Brain pericyte (primary cell): Measurements from ENCODE around the gene KIF1C.
"Not testable (repeated sequence)": the region's sequence is repeated elsewhere in the genome, so short reads cannot be mapped to it uniquely, and the experiment has no call there.

Source experiments
- DNase-seq: peaks from one replicate; pipeline ENCODE4 v3.0.0-alpha.2; 2012; ENCODE audit warnings: low read depth, low spot score

KIF1C gene

DNA sequence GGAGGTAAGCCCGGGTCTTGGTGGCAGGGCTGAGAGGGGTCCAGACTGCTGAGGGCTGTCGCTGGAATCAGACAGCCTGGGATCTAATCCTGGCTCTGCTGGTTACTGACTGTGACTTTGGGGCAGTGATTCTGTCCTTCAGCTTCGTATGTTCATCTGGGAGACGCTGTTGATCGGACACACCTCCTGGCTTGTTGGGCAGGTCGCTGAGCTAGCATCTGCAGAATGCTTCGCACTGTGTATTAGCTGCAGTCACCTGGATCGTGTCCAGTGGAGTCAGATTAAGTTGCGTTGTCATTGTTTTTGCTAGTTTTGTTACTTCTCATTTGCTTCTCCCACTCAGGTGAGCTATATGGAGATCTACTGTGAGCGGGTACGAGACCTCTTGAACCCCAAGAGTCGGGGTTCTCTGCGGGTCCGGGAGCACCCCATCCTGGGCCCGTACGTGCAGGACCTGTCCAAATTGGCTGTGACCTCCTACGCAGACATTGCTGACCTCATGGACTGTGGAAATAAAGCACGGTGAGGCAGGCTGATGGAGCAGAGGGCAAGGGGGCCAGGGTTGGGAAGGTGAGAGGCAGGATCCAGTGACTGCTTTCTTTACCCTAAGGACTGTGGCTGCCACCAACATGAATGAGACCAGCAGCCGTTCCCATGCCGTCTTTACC is 4.5 kb downstream of the KIF1C start:
- DNase-seq = no peak

DNA sequence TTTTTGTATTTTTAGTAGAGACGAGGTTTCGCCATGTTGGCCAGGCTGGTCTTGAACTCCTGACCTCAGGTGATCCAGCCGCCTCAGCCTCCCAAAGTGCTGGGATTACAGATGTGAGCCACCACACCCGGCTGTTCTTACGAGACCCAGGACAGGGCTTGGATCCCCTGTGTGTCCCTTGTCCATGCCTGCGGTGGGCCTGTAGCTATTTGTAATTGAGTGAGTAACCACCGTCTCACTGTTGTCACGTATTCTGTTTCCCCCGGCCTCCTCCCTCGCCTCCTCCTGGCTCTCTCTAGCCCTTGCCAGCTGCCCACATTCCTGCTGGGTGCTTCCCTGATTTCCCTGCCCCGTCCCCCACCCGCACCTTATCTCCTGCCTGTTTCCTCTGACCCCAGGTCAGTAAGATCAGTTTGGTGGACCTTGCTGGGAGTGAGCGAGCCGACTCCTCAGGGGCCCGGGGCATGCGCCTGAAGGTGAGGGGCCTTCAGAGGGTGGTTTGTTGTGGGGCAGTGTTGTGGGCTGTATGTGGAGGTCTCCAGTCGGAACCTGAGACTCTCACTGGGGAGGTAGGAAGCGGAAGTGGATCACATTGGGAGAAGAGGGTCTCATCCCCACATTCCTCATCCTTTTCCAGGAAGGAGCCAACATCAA is 5.6 kb downstream of the KIF1C start:
- no peak for DNase-seq

- DNase-seq = no peak
Measured at GRCh38 chr17:5011928-5012327, 14.2 kb downstream of the KIF1C start.

- no peak for DNase-seq
Measured at GRCh38 chr17:5014357-5014756, 16.6 kb downstream of the KIF1C start.

DNA sequence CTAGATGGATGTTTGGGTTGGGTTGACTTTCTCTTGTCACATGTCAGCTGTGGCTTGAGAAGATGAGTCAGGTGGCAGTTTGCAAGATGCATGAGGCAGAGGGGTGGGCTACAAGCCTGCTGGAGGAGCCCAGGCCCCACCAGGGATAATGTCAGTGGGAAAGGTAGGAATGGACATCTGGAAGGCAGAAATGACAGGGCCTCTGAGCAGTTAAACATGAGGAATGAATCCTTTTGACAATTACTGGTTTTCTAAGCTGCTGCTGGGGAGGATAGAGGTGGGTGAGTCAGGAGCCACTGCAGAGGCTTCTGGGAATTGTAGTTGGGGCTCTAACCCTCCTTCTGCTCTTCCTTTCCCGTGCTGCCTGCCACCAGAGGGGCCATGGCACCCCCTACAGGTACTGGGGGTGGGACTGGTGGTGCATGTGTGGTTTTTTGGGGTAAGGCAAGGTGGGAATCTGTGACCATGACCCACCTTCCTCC is 21.8 kb downstream of the KIF1C start:
- DNase-seq = no peak

DNA sequence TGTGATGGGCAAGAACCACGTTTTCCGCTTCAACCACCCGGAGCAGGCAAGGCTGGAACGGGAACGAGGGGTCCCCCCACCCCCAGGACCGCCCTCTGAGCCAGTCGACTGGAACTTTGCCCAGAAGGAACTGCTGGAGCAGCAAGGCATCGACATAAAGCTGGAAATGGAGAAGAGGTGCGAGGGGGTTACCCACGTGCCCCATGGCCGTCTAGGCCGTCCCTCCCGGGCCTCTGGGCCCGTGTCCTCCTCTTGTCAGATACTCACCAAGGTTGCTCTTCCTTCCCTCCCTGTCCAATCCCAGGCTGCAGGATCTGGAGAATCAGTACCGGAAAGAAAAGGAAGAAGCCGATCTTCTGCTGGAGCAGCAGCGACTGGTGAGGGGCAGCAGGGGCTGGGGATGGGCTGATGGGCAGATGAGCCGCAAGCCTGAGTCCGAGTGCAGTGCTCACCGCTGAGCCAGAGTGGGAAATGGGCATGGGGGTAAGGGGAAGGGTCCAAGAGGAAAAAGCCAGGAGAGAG is 22.8 kb downstream of the KIF1C start:
- DNase-seq = no peak

DNA sequence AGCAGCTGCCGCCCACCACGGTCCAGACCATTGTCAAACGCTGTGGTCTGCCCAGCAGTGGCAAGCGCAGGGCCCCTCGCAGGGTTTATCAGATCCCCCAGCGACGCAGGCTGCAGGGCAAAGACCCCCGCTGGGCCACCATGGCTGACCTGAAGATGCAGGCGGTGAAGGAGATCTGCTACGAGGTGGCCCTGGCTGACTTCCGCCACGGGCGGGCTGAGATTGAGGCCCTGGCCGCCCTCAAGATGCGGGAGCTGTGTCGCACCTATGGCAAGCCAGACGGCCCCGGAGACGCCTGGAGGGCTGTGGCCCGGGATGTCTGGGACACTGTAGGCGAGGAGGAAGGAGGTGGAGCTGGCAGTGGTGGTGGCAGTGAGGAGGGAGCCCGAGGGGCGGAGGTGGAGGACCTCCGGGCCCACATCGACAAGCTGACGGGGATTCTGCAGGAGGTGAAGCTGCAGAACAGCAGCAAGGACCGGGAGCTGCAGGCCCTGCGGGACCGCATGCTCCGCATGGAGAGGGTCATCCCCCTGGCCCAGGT is 24.5 kb downstream of the KIF1C start:
- no peak for DNase-seq

DNA sequence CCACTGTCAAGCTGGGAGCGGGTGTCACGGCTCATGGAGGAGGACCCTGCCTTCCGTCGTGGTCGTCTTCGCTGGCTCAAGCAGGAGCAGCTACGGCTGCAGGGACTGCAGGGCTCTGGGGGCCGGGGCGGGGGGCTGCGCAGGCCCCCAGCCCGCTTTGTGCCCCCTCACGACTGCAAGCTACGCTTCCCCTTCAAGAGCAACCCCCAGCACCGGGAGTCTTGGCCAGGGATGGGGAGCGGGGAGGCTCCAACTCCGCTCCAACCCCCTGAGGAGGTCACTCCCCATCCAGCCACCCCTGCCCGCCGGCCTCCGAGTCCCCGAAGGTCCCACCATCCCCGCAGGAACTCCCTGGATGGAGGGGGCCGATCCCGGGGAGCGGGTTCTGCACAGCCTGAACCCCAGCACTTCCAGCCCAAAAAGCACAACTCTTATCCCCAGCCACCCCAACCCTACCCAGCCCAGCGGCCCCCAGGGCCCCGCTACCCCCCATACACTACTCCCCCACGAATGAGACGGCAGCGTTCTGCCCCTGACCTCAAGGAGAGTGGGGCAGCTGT is 25.9 kb downstream of the KIF1C start:
- DNase-seq = no peak

DNA sequence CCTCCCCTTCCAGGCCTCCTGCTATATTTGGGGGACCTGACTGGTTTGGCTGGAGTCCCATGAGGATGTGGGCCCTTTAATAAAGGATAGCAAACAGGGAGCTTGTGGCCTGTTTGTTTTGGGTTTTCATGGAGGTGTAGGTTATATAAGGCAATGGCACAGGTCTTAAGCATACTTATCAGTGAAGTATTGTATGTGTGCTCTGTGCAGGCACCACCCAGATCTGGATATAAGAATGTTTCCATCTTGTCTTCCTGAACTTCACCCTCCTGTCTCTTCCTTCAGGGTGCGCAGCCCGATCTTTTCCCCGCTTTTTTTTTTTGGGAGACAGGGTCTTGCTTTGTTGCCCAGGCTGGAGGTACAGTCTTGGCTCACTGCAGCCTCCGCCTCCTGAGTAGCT is 26.9 kb downstream of the KIF1C start:
- no peak for DNase-seq

- no peak for DNase-seq
Measured at GRCh38 chr17:5027299-5027698, 29.5 kb downstream of the KIF1C start.

GRCh38 chr17:5027916-5028315 is 30.2 kb downstream of the KIF1C start:
- no peak for DNase-seq

- DNase-seq = not testable (repeated sequence)
Measured at GRCh38 chr17:5030168-5030567, 32.4 kb downstream of the KIF1C start.

GRCh38 chr17:5031365-5032082 is 33.8 kb downstream of the KIF1C start:
- DNase-seq = no peak

DNA sequence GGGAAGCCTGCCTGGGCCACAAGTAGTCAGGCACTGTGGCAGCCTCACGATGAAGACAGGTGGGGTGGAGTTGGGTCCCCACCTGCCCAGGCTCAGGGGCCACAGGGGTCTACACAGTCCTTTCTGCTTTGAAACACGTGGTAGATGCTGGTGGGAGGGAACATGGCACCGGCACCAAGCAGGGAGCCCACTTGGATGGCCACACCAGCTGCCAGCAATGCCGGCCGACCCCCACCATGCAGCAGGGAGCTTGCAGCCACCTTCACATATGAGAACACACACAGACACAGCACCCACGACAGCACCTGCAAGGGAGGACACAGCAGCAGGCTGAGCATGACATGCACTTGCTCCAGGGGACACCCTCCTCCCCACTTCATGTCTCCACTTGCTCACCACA is 35.1 kb downstream of the KIF1C start:
- DNase-seq = no peak

- no peak for DNase-seq
Measured at GRCh38 chr17:5033352-5034015, 35.7 kb downstream of the KIF1C start.

- DNase-seq = no peak
Measured at GRCh38 chr17:5034063-5034462, 36.3 kb downstream of the KIF1C start.

DNA sequence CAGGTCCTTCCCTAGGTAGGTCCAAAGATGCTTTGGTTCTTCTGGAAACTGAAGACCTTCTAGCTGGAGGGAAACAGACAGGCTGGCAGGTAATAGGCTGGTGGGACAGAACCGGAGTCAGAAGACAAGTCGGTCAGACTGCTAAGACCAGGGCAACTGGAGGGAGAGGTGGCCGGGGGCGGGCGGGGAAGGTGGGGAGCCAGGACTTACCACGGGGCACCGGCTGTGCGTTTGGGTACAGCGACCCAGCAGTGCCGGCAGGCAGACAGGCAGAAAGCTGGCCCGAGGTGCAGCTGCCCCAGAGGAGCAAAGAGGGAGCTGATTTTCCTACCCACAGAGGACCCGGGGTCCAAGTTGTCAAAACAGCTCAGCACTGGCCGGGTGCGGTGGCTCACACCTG is 36.9 kb downstream of the KIF1C start:
- no peak for DNase-seq

GRCh38 chr17:5035315-5035714 is 37.6 kb downstream of the KIF1C start, which contains the start of gene SLC52A1:
TSS of gene SLC52A1 (minus strand) at chr17:5035426. CDS start at chr17:5034606, 820 bp downstream.
- DNase-seq = no peak

DNA sequence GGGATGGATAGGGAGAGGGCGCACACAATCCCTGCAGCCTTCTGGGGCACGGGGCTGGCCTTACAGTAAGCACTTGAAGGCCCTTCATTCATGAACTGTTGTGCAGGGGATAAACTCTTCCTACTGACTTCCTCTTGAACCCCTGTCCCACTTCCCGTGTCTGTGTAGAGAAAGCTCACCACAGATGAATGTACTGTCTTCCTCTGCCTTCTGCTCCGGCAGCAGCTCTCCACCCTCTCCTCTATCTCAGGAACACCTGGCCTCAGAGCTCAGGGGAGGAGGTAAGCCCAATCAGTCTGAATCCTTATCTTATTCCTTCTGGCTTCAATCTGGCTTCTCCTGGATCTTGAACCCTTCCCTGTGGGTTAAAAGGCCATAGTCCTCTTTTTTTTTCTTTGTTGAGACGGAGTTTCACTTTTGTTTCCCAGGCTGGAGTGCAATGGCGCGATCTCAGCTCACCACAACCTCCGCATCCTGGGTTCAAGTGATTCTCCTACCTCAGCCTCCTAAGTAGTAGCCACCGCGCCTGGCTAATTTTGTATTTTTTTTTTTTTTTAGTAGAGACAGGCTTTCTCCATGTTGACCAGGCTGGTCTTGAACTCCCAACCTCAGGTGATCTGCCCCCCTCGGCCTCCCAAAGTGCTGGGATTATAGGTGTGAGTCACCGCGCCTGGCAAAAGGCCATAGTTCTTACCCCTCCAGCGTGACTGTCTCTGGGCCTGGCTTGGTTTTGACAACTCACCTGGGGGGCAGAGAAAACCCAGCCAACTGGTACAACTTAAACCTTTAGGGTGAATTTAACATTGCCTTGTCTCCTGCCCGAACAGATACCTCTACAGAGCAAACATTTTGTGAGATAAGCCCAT is 44.6 kb downstream of the KIF1C start:
- no peak for DNase-seq

DNA sequence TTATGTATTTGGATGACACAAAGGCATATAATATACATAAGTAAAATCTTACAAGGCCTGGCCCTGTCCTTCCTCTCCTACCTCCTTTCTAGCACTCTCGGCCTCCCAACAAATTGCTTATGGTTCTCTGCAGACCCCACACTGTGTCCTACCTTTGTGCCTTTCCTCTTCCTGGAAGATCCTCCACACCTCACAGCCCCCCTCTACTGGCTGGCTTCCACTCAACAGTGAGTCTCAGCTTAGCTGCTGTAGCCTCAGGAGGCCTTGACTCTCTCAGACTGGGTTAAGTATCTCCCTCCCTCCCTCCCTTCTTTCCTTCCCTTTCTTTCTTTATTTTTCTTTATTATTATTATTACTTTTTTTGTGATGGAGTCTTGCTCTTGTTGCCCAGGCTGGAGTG is 45.8 kb downstream of the KIF1C start:
- no peak for DNase-seq
